ENCODE data around the gene ALX3. TPM values are rescaled to one million over a fixed set of nuclear protein-coding genes. Genes with fewer than 3 reads are reported as not detected.

ALX3 gene
- total and polyA plus RNA-seq, 2 of the 8 experiments (the other 6 are each of a cell fraction or from before 2014, with no cell fraction given), result 0.20 TPM; not detected in 1

DNA sequence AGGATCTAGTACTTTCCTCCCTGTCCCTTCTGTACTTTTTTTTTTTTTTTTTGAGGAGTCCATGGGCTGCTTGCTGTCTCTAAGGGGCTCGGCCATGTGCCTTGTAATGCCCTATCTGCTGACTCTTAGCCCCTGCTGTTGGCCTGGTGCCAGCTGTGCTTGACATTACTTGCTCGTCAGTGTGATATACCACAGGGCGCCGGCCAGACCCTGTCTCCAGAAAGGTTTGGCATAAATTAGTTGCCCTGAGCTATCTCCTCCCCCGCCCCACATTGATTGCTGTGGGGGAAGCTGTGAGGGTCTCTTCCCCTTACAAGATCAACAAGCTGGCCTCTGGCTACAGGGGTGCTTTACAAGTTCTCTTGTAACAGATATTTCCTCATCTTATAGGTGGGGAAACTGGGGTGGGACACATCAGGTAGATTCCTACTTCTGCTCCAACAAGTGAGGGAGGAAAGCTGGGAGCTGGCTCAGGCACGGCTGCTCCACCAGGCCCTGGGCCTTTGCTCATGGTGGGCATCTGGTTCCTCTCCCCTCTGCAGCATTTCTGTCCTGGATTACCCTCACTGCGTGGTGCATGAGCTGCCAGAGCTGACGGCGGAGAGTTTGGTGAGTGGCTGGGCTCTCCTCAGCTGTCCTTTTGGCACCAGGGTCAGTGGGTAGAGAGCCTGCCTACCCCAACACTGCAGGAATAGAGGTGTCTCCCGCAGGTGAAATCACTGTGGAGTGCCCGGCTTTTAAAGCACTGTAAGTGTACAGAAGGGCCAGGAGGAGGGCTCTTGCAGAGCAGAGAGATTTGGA lies 20.5 kb downstream of the ALX3 start (continued):
- TF ChIP-seq TBP (IDR thresholded peaks at IDR 0.05; ENCODE audit: low read depth, low read length) (no peak), CREB1 (IDR thresholded peaks at IDR 0.05) (no peak), GTF2F1 (IDR thresholded peaks at IDR 0.05; ENCODE audit: borderline replicate concordance, low read depth, low read length) (no peak), JUN (IDR thresholded peaks at IDR 0.05; ENCODE audit: low read depth, low read length) (no peak), JUND (IDR thresholded peaks at IDR 0.05; ENCODE audit: low read length) (no peak), RBBP5 (IDR thresholded peaks at IDR 0.05; ENCODE audit: borderline replicate concordance, low read depth, low read length) (no peak), SAP30 (IDR thresholded peaks at IDR 0.05; ENCODE audit: insufficient read depth, insufficient replicate concordance, low read length) (no peak), EZH2 (IDR thresholded peaks at IDR 0.05; ENCODE audit: low read depth, low read length, severe bottlenecking) (no peak)

All from H1 (cell line).